SK-N-SH (cell line): ENCODE data around the gene APOBR.

Experiments used
- CTCF ChIP-seq: fragments of 200-600 bp; sonication (generic); IDR thresholded peaks from 2 replicates; pipeline ENCODE4 v1.6.1; 2017; ENCODE audit warnings: antibody characterized with exemption, mild to moderate bottlenecking, moderate library complexity
- EP300 ChIP-seq, 2 experiments: IDR thresholded peaks; 2 replicates each; pipeline versions ENCODE4 v1.4.0 to v1.6.1; 2012; ENCODE audit warnings: borderline replicate concordance in 1 of 2, low read depth in 1 of 2, low read length in 1 of 2
- EZH2phosphoT487 ChIP-seq: fragments of 200-600 bp; sonication (generic); IDR thresholded peaks from 2 replicates; pipeline ENCODE4 v1.6.1; 2017; ENCODE audit warnings: low read depth, mixed run types, mild to moderate bottlenecking, antibody characterized with exemption, moderate library complexity, borderline replicate concordance
- GABPA ChIP-seq: IDR thresholded peaks from 2 replicates; pipeline ENCODE4 v1.4.0; 2012; ENCODE audit warnings: low read depth, mild to moderate bottlenecking
- JUND ChIP-seq: IDR thresholded peaks from 2 replicates; pipeline ENCODE4 v1.4.0; 2012
- MXI1 ChIP-seq: IDR thresholded peaks from 2 replicates; pipeline ENCODE4 v1.6.1; 2012; ENCODE audit warnings: mild to moderate bottlenecking, low read depth, low read length, improper control_type of control experiment
- POLR2AphosphoS5 ChIP-seq: IDR thresholded peaks from 2 replicates; pipeline ENCODE4 v1.6.1; 2012; ENCODE audit warnings: low read depth, low read length
- REST ChIP-seq: IDR thresholded peaks from 2 replicates; pipeline ENCODE4 v1.6.1; 2012; ENCODE audit warnings: mild to moderate bottlenecking, low read depth, low read length, moderate library complexity
- RFX5 ChIP-seq: IDR thresholded peaks from 2 replicates; pipeline ENCODE4 v1.6.1; 2012; ENCODE audit warnings: mild to moderate bottlenecking, improper control_type of control experiment, low read length
- USF1 ChIP-seq: IDR thresholded peaks from 2 replicates; pipeline ENCODE4 v1.4.0; 2012; ENCODE audit warnings: low read depth, borderline replicate concordance

- TF ChIP-seq POLR2AphosphoS5: no peak
- TF ChIP-seq CTCF: no peak
- TF ChIP-seq JUND: no peak
- TF ChIP-seq MXI1: no peak
- TF ChIP-seq EZH2phosphoT487: no peak
- TF ChIP-seq USF1: no peak
- no peak for TF ChIP-seq GABPA
- no peak for TF ChIP-seq RFX5
- no peak for TF ChIP-seq REST
- TF ChIP-seq EP300 (IDR thresholded peaks at IDR 0.05; ENCODE audit: borderline replicate concordance in 1 of 2, low read depth in 1 of 2, low read length in 1 of 2): no peak
Measured at GRCh38 chr16:28486266-28486665, 8.2 kb upstream of the APOBR start.
